Gastrocnemius medialis (tissue), 4 donors: ENCODE results near the gene THBS3.

ENCODE experiments used
- CTCF ChIP-seq, 5 experiments: fragments of 450-650 bp in 3 of 5; fragments of 200-600 bp in 2 of 5; sonication (generic) in 2 of 5; IDR thresholded peaks in 4 of 5; conservative IDR thresholded peaks in 1 of 5; 1 replicate in 4 of 5; 2 replicates in 1 of 5; pipeline ENCODE4 v1.5.1; 2016 to 2019; ENCODE audit warnings: antibody characterized with exemption in 5 of 5, mild to moderate bottlenecking in 3 of 5, moderate library complexity in 3 of 5
- POLR2A ChIP-seq, 2 donors: fragments of 450-650 bp; IDR thresholded peaks; one replicate each; pipeline ENCODE4 v1.6.1; 2017; ENCODE audit warnings: antibody characterized with exemption in 2 of 2, mild to moderate bottlenecking in 2 of 2, moderate library complexity in 2 of 2

GRCh38 chr1:155179112-155180031, 28.3 kb downstream of the THBS3 start:
- TF ChIP-seq POLR2A (IDR thresholded peaks at IDR 0.05) (no peak), CTCF (IDR thresholded peaks at IDR 0.05 in 4 of 5, conservative IDR thresholded peaks at IDR 0.05 in 1 of 5) (no peak)
